ENCODE measurements around the gene METTL25. TPM values are rescaled to one million over a fixed set of nuclear protein-coding genes. Genes with fewer than 3 reads are reported as not detected.
A peak's percentile ranks its signal among the peaks of the same experiment; 100 is the strongest.

METTL25 gene
- total and polyA plus RNA-seq, 2 of the 8 experiments (the other 6 are each of a cell fraction or from before 2014, with no cell fraction given), result 2.4 to 8.3 TPM

GRCh38 chr12:82358200-82359114 is at the start of gene METTL25, which contains the start of gene CCDC59 (continued):
- TF ChIP-seq EGR1 (IDR thresholded peaks at IDR 0.05; ENCODE audit: borderline replicate concordance, low read depth, low read length) (peak; percentile 47; the same call in 1 of the 2 replicates), SP1 (IDR thresholded peaks at IDR 0.05; ENCODE audit: low read depth, low read length) (peak; percentile 85), TEAD4 (IDR thresholded peaks at IDR 0.05; ENCODE audit: low read depth, low read length) (peak; percentile 92), ASH2L (IDR thresholded peaks at IDR 0.05; ENCODE audit: low read length) (peak; percentile 99), SP2 (IDR thresholded peaks at IDR 0.05; ENCODE audit: low read length) (peak; percentile 5; the same call in 1 of the 2 replicates), EP300 (IDR thresholded peaks at IDR 0.05; ENCODE audit: borderline replicate concordance in 1 of 2, low read depth in 2 of 2, low read length in 2 of 2) (peak in 1 of 2 experiments; percentile 85; a peak in 1 of 3 replicates), RBBP5 (IDR thresholded peaks at IDR 0.05; ENCODE audit: borderline replicate concordance, low read depth, low read length) (peak; percentile 87), SIX5 (IDR thresholded peaks at IDR 0.05; ENCODE audit: low read depth, low read length) (no peak; the same call in 1 of the 2 replicates), EZH2 (IDR thresholded peaks at IDR 0.05; ENCODE audit: low read depth, low read length, severe bottlenecking) (no peak), SRF (IDR thresholded peaks at IDR 0.05; ENCODE audit: low read depth, low read length) (peak; percentile 99), SP4 (IDR thresholded peaks at IDR 0.05; ENCODE audit: low read length) (peak; percentile 74; the same call in 1 of the 2 replicates), SAP30 (IDR thresholded peaks at IDR 0.05; ENCODE audit: insufficient read depth, insufficient replicate concordance, low read length) (no peak), CHD2 (IDR thresholded peaks at IDR 0.05; ENCODE audit: low read length) (no peak; the same call in 1 of the 2 replicates), NANOG (IDR thresholded peaks at IDR 0.05; ENCODE audit: insufficient read depth, low read depth, low read length, poor library complexity, severe bottlenecking) (no peak), BCL11A (IDR thresholded peaks at IDR 0.05; ENCODE audit: low read depth in 2 of 2, low read length in 2 of 2) (no peak)
- TF ChIP-seq, protein P1, sequence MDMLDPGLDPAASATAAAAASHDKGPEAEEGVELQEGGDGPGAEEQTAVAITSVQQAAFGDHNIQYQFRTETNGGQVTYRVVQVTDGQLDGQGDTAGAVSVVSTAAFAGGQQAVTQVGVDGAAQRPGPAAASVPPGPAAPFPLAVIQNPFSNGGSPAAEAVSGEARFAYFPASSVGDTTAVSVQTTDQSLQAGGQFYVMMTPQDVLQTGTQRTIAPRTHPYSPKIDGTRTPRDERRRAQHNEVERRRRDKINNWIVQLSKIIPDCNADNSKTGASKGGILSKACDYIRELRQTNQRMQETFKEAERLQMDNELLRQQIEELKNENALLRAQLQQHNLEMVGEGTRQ (IDR thresholded peaks at IDR 0.05; ENCODE audit: low read length), result no peak
- TF ChIP-seq, protein P2, sequence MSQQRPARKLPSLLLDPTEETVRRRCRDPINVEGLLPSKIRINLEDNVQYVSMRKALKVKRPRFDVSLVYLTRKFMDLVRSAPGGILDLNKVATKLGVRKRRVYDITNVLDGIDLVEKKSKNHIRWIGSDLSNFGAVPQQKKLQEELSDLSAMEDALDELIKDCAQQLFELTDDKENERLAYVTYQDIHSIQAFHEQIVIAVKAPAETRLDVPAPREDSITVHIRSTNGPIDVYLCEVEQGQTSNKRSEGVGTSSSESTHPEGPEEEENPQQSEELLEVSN (IDR thresholded peaks at IDR 0.05), result peak; percentile 21; the same call in 1 of the 2 replicates
- TF ChIP-seq, protein P3, sequence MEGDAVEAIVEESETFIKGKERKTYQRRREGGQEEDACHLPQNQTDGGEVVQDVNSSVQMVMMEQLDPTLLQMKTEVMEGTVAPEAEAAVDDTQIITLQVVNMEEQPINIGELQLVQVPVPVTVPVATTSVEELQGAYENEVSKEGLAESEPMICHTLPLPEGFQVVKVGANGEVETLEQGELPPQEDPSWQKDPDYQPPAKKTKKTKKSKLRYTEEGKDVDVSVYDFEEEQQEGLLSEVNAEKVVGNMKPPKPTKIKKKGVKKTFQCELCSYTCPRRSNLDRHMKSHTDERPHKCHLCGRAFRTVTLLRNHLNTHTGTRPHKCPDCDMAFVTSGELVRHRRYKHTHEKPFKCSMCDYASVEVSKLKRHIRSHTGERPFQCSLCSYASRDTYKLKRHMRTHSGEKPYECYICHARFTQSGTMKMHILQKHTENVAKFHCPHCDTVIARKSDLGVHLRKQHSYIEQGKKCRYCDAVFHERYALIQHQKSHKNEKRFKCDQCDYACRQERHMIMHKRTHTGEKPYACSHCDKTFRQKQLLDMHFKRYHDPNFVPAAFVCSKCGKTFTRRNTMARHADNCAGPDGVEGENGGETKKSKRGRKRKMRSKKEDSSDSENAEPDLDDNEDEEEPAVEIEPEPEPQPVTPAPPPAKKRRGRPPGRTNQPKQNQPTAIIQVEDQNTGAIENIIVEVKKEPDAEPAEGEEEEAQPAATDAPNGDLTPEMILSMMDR (IDR thresholded peaks at IDR 0.05; ENCODE audit: control extremely low read depth in 1 of 3, insufficient read depth in 1 of 3, low read depth in 1 of 3, low read length in 3 of 3), result peak; percentile 66 to 95 (median 88)
